Trophoblast cell (in vitro differentiated cells and primary cell): Measurements from ENCODE around the gene ABLIM3.

Experiments used
- DNase-seq, 2 donors: peaks; one replicate each; pipeline ENCODE4 v3.0.0-alpha.2; 2016
- H2AFZ ChIP-seq: 2 replicates; pipeline ENCODE4 v1.6.1; 2013; ENCODE audit warnings: low read length, moderate library complexity, mild to moderate bottlenecking; ENCODE audit not compliant: insufficient read depth, poor library complexity
- H2AK5ac ChIP-seq: 2 replicates; pipeline ENCODE4 v1.6.1; 2013; ENCODE audit warnings: mild to moderate bottlenecking, low read length
- H2BK120ac ChIP-seq: 2 replicates; pipeline ENCODE4 v1.6.1; 2013; ENCODE audit warnings: low read length, mild to moderate bottlenecking, moderate library complexity; ENCODE audit not compliant: insufficient read depth, poor library complexity
- H2BK12ac ChIP-seq: 2 replicates; pipeline ENCODE4 v1.6.1; 2013; ENCODE audit warnings: mild to moderate bottlenecking, low read length, moderate library complexity
- H2BK5ac ChIP-seq: 2 replicates; pipeline ENCODE4 v1.6.1; 2013; ENCODE audit warnings: low read length, low read depth, moderate library complexity, mild to moderate bottlenecking; ENCODE audit not compliant: poor library complexity
- H3K14ac ChIP-seq: 2 replicates; pipeline ENCODE4 v1.6.1; 2013; ENCODE audit warnings: mild to moderate bottlenecking, low read length
- H3K18ac ChIP-seq: 2 replicates; pipeline ENCODE4 v1.6.1; 2013; ENCODE audit warnings: mild to moderate bottlenecking, low read length
- H3K23ac ChIP-seq: 2 replicates; pipeline ENCODE4 v1.6.1; 2013; ENCODE audit warnings: low read length
- H3K27ac ChIP-seq: 2 replicates; pipeline ENCODE4 v1.5.1; 2013; ENCODE audit warnings: low read depth, mild to moderate bottlenecking, inconsistent platforms, low read length, moderate library complexity
- H3K27me3 ChIP-seq: 2 replicates; pipeline ENCODE4 v1.6.1; 2013; ENCODE audit warnings: inconsistent platforms, mild to moderate bottlenecking, low read length, moderate library complexity; ENCODE audit not compliant: insufficient read depth
- H3K36me3 ChIP-seq, 2 experiments: 1 replicate in 1 of 2; 2 replicates in 1 of 2; pipeline ENCODE4 v1.6.1; 2013; ENCODE audit warnings: low read length in 2 of 2, mild to moderate bottlenecking in 2 of 2, moderate library complexity in 1 of 2; ENCODE audit not compliant: insufficient read depth in 2 of 2, control insufficient read depth in 1 of 2
- H3K4ac ChIP-seq: 2 replicates; pipeline ENCODE4 v1.6.1; 2013; ENCODE audit warnings: low read depth, mild to moderate bottlenecking, low read length, moderate library complexity
- H3K4me1 ChIP-seq, 2 experiments: 1 replicate in 1 of 2; 2 replicates in 1 of 2; pipeline ENCODE4 v1.6.1; 2013; ENCODE audit warnings: low read length in 2 of 2, mild to moderate bottlenecking in 2 of 2, moderate library complexity in 1 of 2; ENCODE audit not compliant: insufficient read depth in 2 of 2, control insufficient read depth in 1 of 2
- H3K4me2 ChIP-seq: 2 replicates; pipeline ENCODE4 v1.6.1; 2013; ENCODE audit warnings: inconsistent platforms, mild to moderate bottlenecking, low read length, moderate library complexity
- H3K4me3 ChIP-seq: 2 replicates; pipeline ENCODE4 v1.5.1; 2013; ENCODE audit warnings: mild to moderate bottlenecking, low read depth, low read length, inconsistent platforms
- H3K79me1 ChIP-seq: one replicate; pipeline ENCODE4 v1.6.1; 2013; ENCODE audit warnings: low read length
- H3K79me2 ChIP-seq: 2 replicates; pipeline ENCODE4 v1.6.1; 2013; ENCODE audit warnings: low read length, mild to moderate bottlenecking; ENCODE audit not compliant: control insufficient read depth, insufficient read depth, poor library complexity
- H3K9ac ChIP-seq: 2 replicates; pipeline ENCODE4 v1.6.1; 2013; ENCODE audit warnings: mild to moderate bottlenecking, low read length
- H3K9me3 ChIP-seq: 2 replicates; pipeline ENCODE4 v1.6.1; 2013; ENCODE audit warnings: low read depth, mild to moderate bottlenecking, control low read depth, inconsistent platforms, low read length; ENCODE audit not compliant: insufficient read depth
- H4K12ac ChIP-seq: 2 replicates; pipeline ENCODE4 v1.6.1; 2013; ENCODE audit warnings: low read depth, mild to moderate bottlenecking, low read length, moderate library complexity
- H4K8ac ChIP-seq: 2 replicates; pipeline ENCODE4 v1.6.1; 2013; ENCODE audit warnings: low read depth, mild to moderate bottlenecking, low read length, moderate library complexity
- H4K91ac ChIP-seq: one replicate; pipeline ENCODE4 v1.6.1; 2013; ENCODE audit warnings: low read depth, mild to moderate bottlenecking, low read length, moderate library complexity
- WGBS: extraction: QIAGEN DNeasy Blood & Tissue Kit; methylation state at CpG from one replicate; pipeline ENCODE4 v1.1.7; 2013; ENCODE audit warnings: missing lambda C conversion rate; ENCODE audit not compliant: insufficient read length, insufficient coverage; ENCODE audit errors: extremely low coverage; 5-methylcytosine and 5-hydroxymethylcytosine counted together

Gene ABLIM3

GRCh38 chr5:149145138-149145537 is 3.8 kb downstream of the ABLIM3 start:
- Histone ChIP-seq H3K4me1 (peaks cover 5 to 6% of the 10 kb centered on the region in 2 experiments), H3K36me3 (no peaks in the 10 kb centered on the region), H3K23ac (no peak overlapping the region), H2BK12ac (no peak overlapping the region), H3K4ac (no peak overlapping the region), H3K27me3 (no peaks in the 10 kb centered on the region), H3K4me2 (no peak overlapping the region), H4K91ac (no peak overlapping the region), H3K18ac (no peak overlapping the region), H2BK120ac (no peak overlapping the region), H3K4me3 (no peak overlapping the region), H2AFZ (no peak overlapping the region), H3K9ac (no peak overlapping the region), H3K9me3 (peaks cover 2% of the 10 kb centered on the region), H3K14ac (no peak overlapping the region), H2AK5ac (no peak overlapping the region), H3K27ac (no peak overlapping the region), H3K79me2 (no peaks in the 10 kb centered on the region), H2BK5ac (no peak overlapping the region), H3K79me1 (no peaks in the 10 kb centered on the region), H4K12ac (no peak overlapping the region), H4K8ac (no peak overlapping the region)
- no peak for DNase-seq
- WGBS, result no CpG with 5 or more reads among the region's 1 CpG

GRCh38 chr5:149147676-149148075 is 6.4 kb downstream of the ABLIM3 start:
- Histone ChIP-seq H2AK5ac (no peak overlapping the region), H4K8ac (no peak overlapping the region), H3K9ac (peak overlapping the region; percentile 54), H2AFZ (no peak overlapping the region), H3K27ac (no peak overlapping the region), H3K79me1 (no peaks in the 10 kb centered on the region), H4K12ac (no peak overlapping the region), H3K27me3 (no peaks in the 10 kb centered on the region), H4K91ac (no peak overlapping the region), H3K36me3 (no peaks in the 10 kb centered on the region), H2BK5ac (no peak overlapping the region), H3K79me2 (no peaks in the 10 kb centered on the region), H3K4me1 (peaks cover 2% of the 10 kb centered on the region in 2 experiments), H3K4me3 (peak overlapping the region; percentile 40), H2BK12ac (no peak overlapping the region), H3K4ac (no peak overlapping the region), H3K4me2 (no peak overlapping the region), H3K9me3 (peaks cover 2% of the 10 kb centered on the region), H3K18ac (no peak overlapping the region), H3K14ac (no peak overlapping the region), H2BK120ac (no peak overlapping the region), H3K23ac (peak overlapping the region; percentile 100)
- DNase-seq, result no peak
- no CpG with 5 or more reads among the region's 1 CpG for WGBS

GRCh38 chr5:149149942-149150341 is 8.6 kb downstream of the ABLIM3 start:
- no peak overlapping the region for H3K9ac ChIP-seq
- no peak overlapping the region for H3K4ac ChIP-seq
- H2BK12ac ChIP-seq, result no peak overlapping the region
- H3K23ac ChIP-seq, result no peak overlapping the region
- no peak overlapping the region for H3K4me2 ChIP-seq
- H3K4me3 ChIP-seq, result no peak overlapping the region
- no peaks in the 10 kb centered on the region for H3K79me2 ChIP-seq
- H3K27me3 ChIP-seq, result no peaks in the 10 kb centered on the region
- no peak overlapping the region for H4K91ac ChIP-seq
- H3K18ac ChIP-seq, result no peak overlapping the region
- peaks cover 2% of the 10 kb centered on the region for H3K9me3 ChIP-seq
- DNase-seq, result no peak
- H3K4me1 ChIP-seq, result peaks cover 0 to 2% of the 10 kb centered on the region in 2 experiments
- no peak overlapping the region for H3K27ac ChIP-seq
- H2BK5ac ChIP-seq, result no peak overlapping the region
- no CpG with 5 or more reads among the region's 3 CpGs for WGBS
- H2AFZ ChIP-seq, result no peak overlapping the region
- H2BK120ac ChIP-seq, result no peak overlapping the region
- no peak overlapping the region for H2AK5ac ChIP-seq
- H3K79me1 ChIP-seq, result no peaks in the 10 kb centered on the region
- no peak overlapping the region for H4K12ac ChIP-seq
- no peak overlapping the region for H3K14ac ChIP-seq
- H4K8ac ChIP-seq, result no peak overlapping the region
- H3K36me3 ChIP-seq, result no peaks in the 10 kb centered on the region

GRCh38 chr5:149150457-149150856 is 9.2 kb downstream of the ABLIM3 start:
- no peak overlapping the region for H3K4ac ChIP-seq
- no peak overlapping the region for H3K23ac ChIP-seq
- no CpG with 5 or more reads among the region's 5 CpGs for WGBS
- no peak overlapping the region for H3K14ac ChIP-seq
- no peak overlapping the region for H4K12ac ChIP-seq
- H4K91ac ChIP-seq, result no peak overlapping the region
- no peaks in the 10 kb centered on the region for H3K36me3 ChIP-seq
- no peaks in the 10 kb centered on the region for H3K27me3 ChIP-seq
- H3K18ac ChIP-seq, result no peak overlapping the region
- no peak overlapping the region for H3K27ac ChIP-seq
- no peak overlapping the region for H2BK12ac ChIP-seq
- H3K9me3 ChIP-seq, result peaks cover 2% of the 10 kb centered on the region
- no peak overlapping the region for H2BK120ac ChIP-seq
- no peak overlapping the region for H2AFZ ChIP-seq
- peak in 1 of 2 donors; percentile 58 for DNase-seq
- no peak overlapping the region for H3K4me3 ChIP-seq
- no peak overlapping the region for H2BK5ac ChIP-seq
- H3K79me1 ChIP-seq, result no peaks in the 10 kb centered on the region
- H4K8ac ChIP-seq, result no peak overlapping the region
- H3K4me2 ChIP-seq, result no peak overlapping the region
- H3K79me2 ChIP-seq, result no peaks in the 10 kb centered on the region
- H3K4me1 ChIP-seq, result peaks cover 0 to 2% of the 10 kb centered on the region in 2 experiments
- no peak overlapping the region for H3K9ac ChIP-seq
- no peak overlapping the region for H2AK5ac ChIP-seq
